Measurements from ENCODE around the gene MAGED1.

GRCh38 chrX:51891245-51891644, 2.2 kb upstream of the MAGED1 start:
- TF ChIP-seq CTCF (conservative IDR thresholded peaks at IDR 0.05) (no peak), ZFX (IDR thresholded peaks at IDR 0.05) (no peak)
